ENCODE results near the gene ACTL10.

ACTL10 gene

GRCh38 chr20:33658929-33659328, 7.8 kb upstream of the ACTL10 start:
- no peak for DNase-seq (ENCODE audit: extremely low read depth, low read depth)
- TF ChIP-seq CTCF (IDR thresholded peaks at IDR 0.05; ENCODE audit: low read depth, low read length, missing control alignments), result no peak
- no peak overlapping the region for H3K4me3 ChIP-seq (replicated peaks; ENCODE audit: low read depth, low read length)

- no peak for TF ChIP-seq CTCF (IDR thresholded peaks at IDR 0.05; ENCODE audit: low read depth, low read length, missing control alignments)
- no peak overlapping the region for H3K4me3 ChIP-seq (replicated peaks; ENCODE audit: low read depth, low read length)
- DNase-seq (ENCODE audit: extremely low read depth, low read depth), result no peak
These were observed 7.3 kb upstream of the ACTL10 start for GRCh38 chr20:33659341-33660034.

- no peak for DNase-seq (ENCODE audit: extremely low read depth, low read depth)
- H3K4me3 ChIP-seq (replicated peaks; ENCODE audit: low read depth, low read length), result no peak overlapping the region
- TF ChIP-seq CTCF (IDR thresholded peaks at IDR 0.05; ENCODE audit: low read depth, low read length, missing control alignments), result no peak
These were observed 6.6 kb upstream of the ACTL10 start for GRCh38 chr20:33660035-33660684.

GRCh38 chr20:33660685-33661058, 6.1 kb upstream of the ACTL10 start:
- DNase-seq (ENCODE audit: extremely low read depth, low read depth), result no peak
- no peak overlapping the region for H3K4me3 ChIP-seq (replicated peaks; ENCODE audit: low read depth, low read length)
- no peak for TF ChIP-seq CTCF (IDR thresholded peaks at IDR 0.05; ENCODE audit: low read depth, low read length, missing control alignments)

GRCh38 chr20:33662172-33662571, 4.6 kb upstream of the ACTL10 start, which contains the start of gene C20orf144:
Gene C20orf144 (plus strand): TSS chr20:33662327. CDS start chr20:33662346, 19 bp downstream.
- DNase-seq (ENCODE audit: extremely low read depth, low read depth), result no peak
- peak within 1 kb of the TSS; percentile 63 for H3K4me3 ChIP-seq (replicated peaks; ENCODE audit: low read depth, low read length)
- no peak for TF ChIP-seq CTCF (IDR thresholded peaks at IDR 0.05; ENCODE audit: low read depth, low read length, missing control alignments)

- TF ChIP-seq CTCF (IDR thresholded peaks at IDR 0.05; ENCODE audit: low read depth, low read length, missing control alignments), result no peak
- DNase-seq (ENCODE audit: extremely low read depth, low read depth), result no peak
- peak overlapping the region; percentile 63 for H3K4me3 ChIP-seq (replicated peaks; ENCODE audit: low read depth, low read length)
These were observed 3.3 kb upstream of the ACTL10 start for GRCh38 chr20:33663161-33664084.
